GM23248 (cell line): ENCODE data around the gene ATP7B.

Source experiments
- EZH2 ChIP-seq: fragments of 200-600 bp; sonication (generic); IDR thresholded peaks from 2 replicates; pipeline ENCODE4 v1.6.1; 2018; ENCODE audit warnings: antibody characterized with exemption, mild to moderate bottlenecking; ENCODE audit not compliant: insufficient read depth, poor library complexity, severe bottlenecking
- EZH2phosphoT487 ChIP-seq: fragments of 200-600 bp; sonication (generic); IDR thresholded peaks from 2 replicates; pipeline ENCODE4 v1.6.1; 2018; ENCODE audit warnings: antibody characterized with exemption, moderate library complexity, mild to moderate bottlenecking, low read depth; ENCODE audit not compliant: insufficient read depth

DNA sequence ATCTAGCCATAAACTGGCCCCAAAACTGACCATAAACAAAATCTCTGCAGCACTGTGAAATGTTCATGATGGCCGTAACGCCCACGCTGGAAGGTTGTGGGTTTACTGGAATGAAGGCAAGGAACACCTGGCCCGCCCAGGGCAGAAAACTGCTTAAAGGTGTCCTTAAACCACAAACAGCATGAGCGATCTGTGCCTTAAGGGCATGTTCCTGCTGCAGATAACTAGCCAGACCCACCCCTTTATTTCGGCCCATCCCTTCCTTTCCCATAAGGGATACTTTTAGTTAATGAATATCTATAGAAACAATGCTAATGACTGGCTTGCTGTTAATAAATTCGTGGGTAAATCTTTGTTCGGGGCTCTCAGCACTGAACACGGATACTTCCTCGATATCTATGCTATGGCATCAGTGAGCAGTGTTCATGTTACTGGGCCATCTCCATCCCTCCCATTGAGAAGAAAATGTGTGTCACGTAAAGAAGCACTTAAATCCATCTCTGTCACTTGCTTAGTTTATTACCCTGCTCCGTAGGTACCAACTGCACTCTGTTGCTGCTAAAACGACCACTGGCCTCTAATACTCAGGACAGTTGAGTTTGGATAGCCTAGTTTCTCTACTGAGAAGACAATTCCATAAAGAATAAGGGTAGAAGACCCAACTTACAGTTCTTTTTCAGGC lies 5.3 kb downstream of the ATP7B start:
- TF ChIP-seq EZH2phosphoT487 (no peak), EZH2 (no peak)
